G401 (cell line): Measurements from ENCODE around the gene ZFYVE27. TPM values are rescaled to one million over a fixed set of nuclear protein-coding genes. Genes with fewer than 3 reads are reported as not detected.
A peak's percentile ranks its signal among the peaks of the same experiment; 100 is the strongest.

ENCODE experiments used
- DNase-seq: peaks from one replicate; pipeline ENCODE4 v3.0.0-alpha.2; 2015; ENCODE audit warnings: low spot score
- in situ Hi-C: cut with HindIII; loops from 2 replicates; pipeline ENCODE4 v1.10.0; 2016; ENCODE audit warnings: low sequenced_read_pairs, mixed read lengths
- total RNA-seq: library from RNA; depleted of rRNA; stranded (reverse); fragments of >200 nt; shearing (Covaris generic); gene quantifications from 2 replicates; pipeline ENCODE4 v1.2.3, GENCODE V29; 2014

ZFYVE27 gene
- total RNA-seq, 1 experiment from 2014 or later: 24.8 TPM

GRCh38 chr10:97738616-97739015 lies 1.7 kb downstream of the ZFYVE27 start:
- in situ Hi-C loops: no loop called here

GRCh38 chr10:97740613-97741012 lies 3.7 kb downstream of the ZFYVE27 start:
- no peak for DNase-seq
- in situ Hi-C loops: no loop called here

More at GRCh38 chr10:97738616-97739015, 1.7 kb downstream of the ZFYVE27 start:
- DNase-seq: no peak

- no peak for DNase-seq
These were observed 6.4 kb downstream of the ZFYVE27 start for GRCh38 chr10:97743169-97743943.

GRCh38 chr10:97744405-97745035 lies 7.6 kb downstream of the ZFYVE27 start:
- in situ Hi-C loops: no loop called here

More at GRCh38 chr10:97743169-97743943, 6.4 kb downstream of the ZFYVE27 start:
- in situ Hi-C loops: no loop called here

GRCh38 chr10:97747573-97747972 lies 10.6 kb downstream of the ZFYVE27 start:
- DNase-seq: no peak
- in situ Hi-C loops: no loop called here

More at GRCh38 chr10:97744405-97745035, 7.6 kb downstream of the ZFYVE27 start:
- DNase-seq: no peak

- in situ Hi-C loops: no loop called here
- DNase-seq: no peak
These were observed 11.2 kb downstream of the ZFYVE27 start for GRCh38 chr10:97748116-97748515.

GRCh38 chr10:97752956-97753355 lies 16.0 kb downstream of the ZFYVE27 start:
- in situ Hi-C loops: no loop called here
- DNase-seq: no peak

- in situ Hi-C loops: no loop called here
- no peak for DNase-seq
These were observed 17.8 kb downstream of the ZFYVE27 start for GRCh38 chr10:97754726-97755125.

- no peak for DNase-seq
- in situ Hi-C loops: no loop called here
These were observed 18.8 kb downstream of the ZFYVE27 start for GRCh38 chr10:97755718-97756117.

- in situ Hi-C loops: no loop called here
- DNase-seq: no peak
These were observed 20.5 kb downstream of the ZFYVE27 start for GRCh38 chr10:97757471-97757870.

GRCh38 chr10:97759158-97759887 lies 22.4 kb downstream of the ZFYVE27 start:
- in situ Hi-C loops: no loop called here
- DNase-seq: peak; percentile 86

- in situ Hi-C loops: no loop called here
- DNase-seq: no peak
These were observed 23.0 kb downstream of the ZFYVE27 start for GRCh38 chr10:97759946-97760345.

GRCh38 chr10:97760461-97761257 lies 23.7 kb downstream of the ZFYVE27 start:
- DNase-seq: no peak
- in situ Hi-C loops: no loop called here

- DNase-seq: no peak
- in situ Hi-C loops: no loop called here
These were observed 24.5 kb downstream of the ZFYVE27 start for GRCh38 chr10:97761331-97761865.

- DNase-seq: no peak
- in situ Hi-C loops: no loop called here
These were observed 25.1 kb downstream of the ZFYVE27 start for GRCh38 chr10:97762056-97762455.

- no peak for DNase-seq
- in situ Hi-C loops: no loop called here
These were observed 25.9 kb downstream of the ZFYVE27 start for GRCh38 chr10:97762816-97763215.

- no peak for DNase-seq
- in situ Hi-C loops: no loop called here
These were observed 26.5 kb downstream of the ZFYVE27 start for GRCh38 chr10:97763411-97763810.

- in situ Hi-C loops: no loop called here
- DNase-seq: no peak
These were observed 27.0 kb downstream of the ZFYVE27 start for GRCh38 chr10:97763947-97764346.

GRCh38 chr10:97764519-97764931 lies 27.6 kb downstream of the ZFYVE27 start:
- in situ Hi-C loops: no loop called here
- no peak for DNase-seq
